Dendritic cell treated with granulocyte-macrophage colony-stimulating factor and Interleukin-4, amounts not matched to agents 40 ng/mL and 50 ng/mL, for 4 days (primary cell): Measurements from ENCODE around the gene MED1.
"Not testable (repeated sequence)": the region's sequence is repeated elsewhere in the genome, so short reads cannot be mapped to it uniquely, and the experiment has no call there.

Experiments used
- H3K27ac Mint-ChIP-seq: one replicate; pipeline ENCODE4 v1.8.0; 2022; ENCODE audit warnings: mild to moderate bottlenecking, mixed read lengths
- H3K27me3 Mint-ChIP-seq: one replicate; pipeline ENCODE4 v1.8.0; 2022; ENCODE audit warnings: mild to moderate bottlenecking, mixed read lengths
- H3K36me3 Mint-ChIP-seq: one replicate; pipeline ENCODE4 v1.8.0; 2022; ENCODE audit warnings: low read depth, mixed read lengths
- H3K4me1 Mint-ChIP-seq: one replicate; pipeline ENCODE4 v1.8.0; 2022; ENCODE audit warnings: low read depth, mixed read lengths
- H3K4me3 Mint-ChIP-seq: one replicate; pipeline ENCODE4 v1.8.0; 2022; ENCODE audit warnings: mild to moderate bottlenecking, moderate library complexity, mixed read lengths
- H3K9me3 Mint-ChIP-seq: one replicate; pipeline ENCODE4 v1.8.0; 2022; ENCODE audit warnings: mixed read lengths
- intact Hi-C: fragments of 100-400 bp; cut with micrococcal nuclease; formaldehyde crosslinking; loops from one replicate; pipeline ENCODE4 v1.15.0; 2022

MED1 gene

GRCh38 chr17:39404542-39405378, 46.3 kb downstream of the MED1 start:
- H3K4me3 Mint-ChIP-seq, result no peak overlapping the region
- peaks cover 55% of the 10 kb centered on the region for H3K36me3 Mint-ChIP-seq
- H3K9me3 Mint-ChIP-seq, result no peaks in the 10 kb centered on the region
- intact Hi-C loops, result loop anchor here (10.0 kb wide), 1 partner anchor 130 kb away; no protein-coding TSS in a partner anchor
- H3K4me1 Mint-ChIP-seq, result peaks cover 11% of the 10 kb centered on the region
- H3K27me3 Mint-ChIP-seq, result no peaks in the 10 kb centered on the region
- no peak overlapping the region for H3K27ac Mint-ChIP-seq

GRCh38 chr17:39402890-39403605, 48.0 kb downstream of the MED1 start:
- no peak overlapping the region for H3K27ac Mint-ChIP-seq
- H3K27me3 Mint-ChIP-seq, result no peaks in the 10 kb centered on the region
- peaks cover 13% of the 10 kb centered on the region for H3K4me1 Mint-ChIP-seq
- H3K36me3 Mint-ChIP-seq, result peaks cover 38% of the 10 kb centered on the region
- no peaks in the 10 kb centered on the region for H3K9me3 Mint-ChIP-seq
- H3K4me3 Mint-ChIP-seq, result no peak overlapping the region
- intact Hi-C loops, result loop anchor here (10.0 kb wide), 1 partner anchor 128 kb away; no protein-coding TSS in a partner anchor

- Mint-ChIP-seq H3K36me3 (peaks cover 31% of the 10 kb centered on the region), H3K4me3 (peak overlapping the region; percentile 98), H3K4me1 (peaks cover 13% of the 10 kb centered on the region), H3K9me3 (no peaks in the 10 kb centered on the region), H3K27ac (peak overlapping the region; percentile 95), H3K27me3 (no peaks in the 10 kb centered on the region)
- intact Hi-C loops, result loop anchor here (10.0 kb wide), 1 partner anchor 128 kb away; no protein-coding TSS in a partner anchor
Measured at GRCh38 chr17:39402244-39402889, 48.7 kb downstream of the MED1 start.

- Mint-ChIP-seq H3K36me3 (peaks cover 30% of the 10 kb centered on the region), H3K9me3 (no peaks in the 10 kb centered on the region), H3K4me3 (peak within 1 kb of the TSS; percentile 98), H3K4me1 (peaks cover 13% of the 10 kb centered on the region), H3K27me3 (no peaks in the 10 kb centered on the region), H3K27ac (peak within 1 kb of the TSS; percentile 95)
- intact Hi-C loops, result loop anchor here (10.0 kb wide), 1 partner anchor 127 kb away; no protein-coding TSS in a partner anchor
Measured at GRCh38 chr17:39401412-39402243, 49.4 kb downstream of the MED1 start, which contains the start of gene FBXL20. Gene FBXL20 (minus strand): TSS chr17:39401626. CDS start chr17:39401402, 224 bp downstream.

- peaks cover 37% of the 10 kb centered on the region for H3K36me3 Mint-ChIP-seq
- H3K27me3 Mint-ChIP-seq, result no peaks in the 10 kb centered on the region
- peaks cover 13% of the 10 kb centered on the region for H3K4me1 Mint-ChIP-seq
- H3K4me3 Mint-ChIP-seq, result peak overlapping the region; percentile 98
- peak overlapping the region; percentile 95 for H3K27ac Mint-ChIP-seq
- intact Hi-C loops, result loop anchor here (10.0 kb wide), 1 partner anchor 126 kb away; no protein-coding TSS in a partner anchor
- H3K9me3 Mint-ChIP-seq, result no peaks in the 10 kb centered on the region
Measured at GRCh38 chr17:39400547-39401411, 50.3 kb downstream of the MED1 start.

GRCh38 chr17:39399791-39400190, 51.3 kb downstream of the MED1 start:
- Mint-ChIP-seq H3K4me3 (no peak overlapping the region), H3K27ac (peak overlapping the region; percentile 95), H3K4me1 (peaks cover 13% of the 10 kb centered on the region), H3K36me3 (peaks cover 41% of the 10 kb centered on the region), H3K9me3 (no peaks in the 10 kb centered on the region), H3K27me3 (no peaks in the 10 kb centered on the region)
- intact Hi-C loops, result loop anchor here (10.0 kb wide), 1 partner anchor 125 kb away; no protein-coding TSS in a partner anchor

- Mint-ChIP-seq H3K36me3 (peaks cover 24% of the 10 kb centered on the region), H3K4me3 (no peak overlapping the region), H3K4me1 (no peaks in the 10 kb centered on the region), H3K27ac (no peak overlapping the region), H3K9me3 (no peaks in the 10 kb centered on the region), H3K27me3 (no peaks in the 10 kb centered on the region)
- intact Hi-C loops, result no loop called here
Measured at GRCh38 chr17:39393736-39394135, 57.3 kb downstream of the MED1 start.

- no peak overlapping the region for H3K4me3 Mint-ChIP-seq
- H3K27me3 Mint-ChIP-seq, result no peaks in the 10 kb centered on the region
- intact Hi-C loops, result no loop called here
- peaks cover 34% of the 10 kb centered on the region for H3K36me3 Mint-ChIP-seq
- H3K27ac Mint-ChIP-seq, result no peak overlapping the region
- no peaks in the 10 kb centered on the region for H3K4me1 Mint-ChIP-seq
- H3K9me3 Mint-ChIP-seq, result no peaks in the 10 kb centered on the region
Measured at GRCh38 chr17:39391448-39391847, 59.6 kb downstream of the MED1 start.

- Mint-ChIP-seq H3K27me3 (no peaks in the 10 kb centered on the region), H3K27ac (no peak overlapping the region), H3K4me1 (peaks cover 8% of the 10 kb centered on the region)
Measured at GRCh38 chr17:39385040-39385439, 66.0 kb downstream of the MED1 start.

GRCh38 chr17:39380144-39380543, 70.9 kb downstream of the MED1 start:
- Mint-ChIP-seq H3K9me3 (no peaks in the 10 kb centered on the region), H3K27me3 (no peaks in the 10 kb centered on the region), H3K4me1 (peaks cover 33% of the 10 kb centered on the region), H3K36me3 (peaks cover 2% of the 10 kb centered on the region), H3K4me3 (no peak overlapping the region), H3K27ac (no peak overlapping the region)
- intact Hi-C loops, result no loop called here

More at GRCh38 chr17:39385040-39385439, 66.0 kb downstream of the MED1 start:
- Mint-ChIP-seq H3K4me3 (no peak overlapping the region), H3K9me3 (no peaks in the 10 kb centered on the region), H3K36me3 (peaks cover 24% of the 10 kb centered on the region)
- intact Hi-C loops, result no loop called here

GRCh38 chr17:39376434-39376833, 74.6 kb downstream of the MED1 start:
- Mint-ChIP-seq H3K36me3 (peaks cover 9% of the 10 kb centered on the region), H3K27me3 (no peaks in the 10 kb centered on the region), H3K9me3 (no peaks in the 10 kb centered on the region), H3K27ac (no peak overlapping the region), H3K4me3 (no peak overlapping the region), H3K4me1 (peaks cover 40% of the 10 kb centered on the region)
- intact Hi-C loops, result no loop called here

- H3K4me3 Mint-ChIP-seq, H3K27me3 Mint-ChIP-seq, H3K27ac Mint-ChIP-seq, intact Hi-C loops, H3K9me3 Mint-ChIP-seq: not testable (repeated sequence)
- H3K36me3 Mint-ChIP-seq, result peaks cover 14% of the 10 kb centered on the region
- peaks cover 31% of the 10 kb centered on the region for H3K4me1 Mint-ChIP-seq
Measured at GRCh38 chr17:39367805-39368204, 83.3 kb downstream of the MED1 start.
